Measurements from ENCODE around the gene WDR7. TPM values are rescaled to one million over a fixed set of nuclear protein-coding genes. Genes with fewer than 3 reads are reported as not detected.

WDR7 gene
- total and polyA plus RNA-seq, 10 of the 15 experiments (the other 5 are each of a cell fraction or from before 2014, with no cell fraction given), result 2.8 to 16.5 (median 11.7) TPM

GRCh38 chr18:56721491-56721890, 70.3 kb downstream of the WDR7 start (continued):
- no peak for TF ChIP-seq E2F4 (IDR thresholded peaks at IDR 0.05; ENCODE audit: low read depth, low read length)
- TF ChIP-seq ETV6 (conservative IDR thresholded peaks at IDR 0.05 in 1 of 2, IDR thresholded peaks at IDR 0.05 in 1 of 2; ENCODE audit: borderline replicate concordance in 1 of 2, low read depth in 1 of 2), result no peak
- TF ChIP-seq SMARCA5 (IDR thresholded peaks at IDR 0.05), result no peak
- TF ChIP-seq PRDM15 (CRISPR knock-in tag; IDR thresholded peaks at IDR 0.05), result no peak
- TF ChIP-seq CTCF (IDR thresholded peaks at IDR 0.05 in 2 of 3, conservative IDR thresholded peaks at IDR 0.05 in 1 of 3; ENCODE audit: control insufficient read depth in 2 of 3, extremely low read depth in 1 of 3, insufficient read depth in 1 of 3, low read depth in 3 of 3, low read length in 3 of 3), result no peak
- no peak for TF ChIP-seq FOS (IDR thresholded peaks at IDR 0.05; ENCODE audit: borderline replicate concordance, extremely low read depth, insufficient read length)
- no peak for TF ChIP-seq MYB (IDR thresholded peaks at IDR 0.05; ENCODE audit: borderline replicate concordance, low read depth, low read length)
- TF ChIP-seq HDAC2 (IDR thresholded peaks at IDR 0.05), result no peak
